Parathyroid adenoma (tissue), 2 donors: ENCODE results near the gene CCDC57.

Experiments
- H2AFZ ChIP-seq: fragments of 300-600 bp; sonication (generic); one replicate; pipeline ENCODE4 v1.7.0; 2017; ENCODE audit warnings: antibody characterized with exemption, mild to moderate bottlenecking
- H3K27ac ChIP-seq: fragments of 300-600 bp; sonication (generic); one replicate; pipeline ENCODE4 v1.7.0; 2017
- H3K27me3 ChIP-seq: fragments of 300-600 bp; sonication (generic); one replicate; pipeline ENCODE4 v1.7.0; 2017; ENCODE audit warnings: low read length; ENCODE audit not compliant: control insufficient read depth, insufficient read depth
- H3K36me3 ChIP-seq: fragments of 300-600 bp; sonication (generic); one replicate; pipeline ENCODE4 v1.7.0; 2017; ENCODE audit warnings: low read length; ENCODE audit not compliant: control insufficient read depth, insufficient read depth
- H3K4me1 ChIP-seq: fragments of 300-600 bp; sonication (generic); one replicate; pipeline ENCODE4 v1.7.0; 2017; ENCODE audit warnings: control low read depth
- H3K4me2 ChIP-seq: fragments of 300-600 bp; sonication (generic); one replicate; pipeline ENCODE4 v1.7.0; 2017; ENCODE audit warnings: low read length
- H3K4me3 ChIP-seq: fragments of 300-600 bp; sonication (generic); one replicate; pipeline ENCODE4 v1.7.0; 2017; ENCODE audit warnings: low read depth, low read length
- H3K79me2 ChIP-seq: fragments of 300-600 bp; sonication (generic); one replicate; pipeline ENCODE4 v1.7.0; 2017; ENCODE audit warnings: control low read depth
- H3K9ac ChIP-seq: fragments of 300-600 bp; sonication (generic); one replicate; pipeline ENCODE4 v1.7.0; 2017; ENCODE audit warnings: mild to moderate bottlenecking
- H3K9me3 ChIP-seq: fragments of 300-600 bp; sonication (generic); one replicate; pipeline ENCODE4 v1.7.0; 2017; ENCODE audit warnings: low read length; ENCODE audit not compliant: control insufficient read depth
- TF ChIP-seq, protein P1 (sequence below): fragments of 300-600 bp; sonication (generic); IDR thresholded peaks from one replicate; pipeline ENCODE4 v1.7.0; 2017; ENCODE audit warnings: antibody characterized with exemption, mild to moderate bottlenecking
- donor health status: primary hyperparathyroidism.

Gene CCDC57

DNA sequence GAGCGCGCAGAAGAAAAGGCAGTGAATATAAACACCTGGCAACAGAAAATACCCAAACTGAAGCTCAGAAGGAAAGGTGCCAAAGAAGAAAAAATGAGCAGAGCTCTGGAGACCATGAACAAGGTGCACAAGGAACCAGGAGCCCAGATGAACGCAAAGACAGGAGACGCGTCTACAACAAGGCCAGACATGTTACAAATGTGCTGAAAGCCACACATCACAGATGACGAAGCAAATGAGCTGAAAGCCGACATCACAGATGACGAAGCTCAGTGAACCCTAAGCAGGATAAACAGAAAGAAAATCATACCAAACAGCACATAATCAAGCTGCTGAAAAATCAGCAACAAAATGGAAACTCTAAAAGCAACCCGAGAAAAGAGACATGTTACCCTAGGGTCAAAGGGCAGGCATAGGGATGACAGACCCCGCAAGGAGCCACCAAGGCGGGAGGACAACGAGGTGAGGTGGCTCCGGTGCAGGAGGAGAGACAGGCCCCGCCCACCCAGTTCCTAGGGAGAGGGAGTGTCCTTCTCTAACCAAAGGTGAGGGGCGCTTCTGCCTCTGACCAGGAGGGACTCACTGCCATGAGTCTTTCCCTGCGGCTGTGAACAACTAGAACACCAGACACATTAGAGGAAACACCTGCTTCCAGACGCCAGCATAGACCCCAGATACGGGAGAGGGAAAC, 39.1 kb downstream of the CCDC57 start:
- TF ChIP-seq, protein P1, sequence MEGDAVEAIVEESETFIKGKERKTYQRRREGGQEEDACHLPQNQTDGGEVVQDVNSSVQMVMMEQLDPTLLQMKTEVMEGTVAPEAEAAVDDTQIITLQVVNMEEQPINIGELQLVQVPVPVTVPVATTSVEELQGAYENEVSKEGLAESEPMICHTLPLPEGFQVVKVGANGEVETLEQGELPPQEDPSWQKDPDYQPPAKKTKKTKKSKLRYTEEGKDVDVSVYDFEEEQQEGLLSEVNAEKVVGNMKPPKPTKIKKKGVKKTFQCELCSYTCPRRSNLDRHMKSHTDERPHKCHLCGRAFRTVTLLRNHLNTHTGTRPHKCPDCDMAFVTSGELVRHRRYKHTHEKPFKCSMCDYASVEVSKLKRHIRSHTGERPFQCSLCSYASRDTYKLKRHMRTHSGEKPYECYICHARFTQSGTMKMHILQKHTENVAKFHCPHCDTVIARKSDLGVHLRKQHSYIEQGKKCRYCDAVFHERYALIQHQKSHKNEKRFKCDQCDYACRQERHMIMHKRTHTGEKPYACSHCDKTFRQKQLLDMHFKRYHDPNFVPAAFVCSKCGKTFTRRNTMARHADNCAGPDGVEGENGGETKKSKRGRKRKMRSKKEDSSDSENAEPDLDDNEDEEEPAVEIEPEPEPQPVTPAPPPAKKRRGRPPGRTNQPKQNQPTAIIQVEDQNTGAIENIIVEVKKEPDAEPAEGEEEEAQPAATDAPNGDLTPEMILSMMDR = no peak
- Histone ChIP-seq H3K4me3 (no peak overlapping the region), H3K36me3 (no peaks in the 10 kb centered on the region)

DNA sequence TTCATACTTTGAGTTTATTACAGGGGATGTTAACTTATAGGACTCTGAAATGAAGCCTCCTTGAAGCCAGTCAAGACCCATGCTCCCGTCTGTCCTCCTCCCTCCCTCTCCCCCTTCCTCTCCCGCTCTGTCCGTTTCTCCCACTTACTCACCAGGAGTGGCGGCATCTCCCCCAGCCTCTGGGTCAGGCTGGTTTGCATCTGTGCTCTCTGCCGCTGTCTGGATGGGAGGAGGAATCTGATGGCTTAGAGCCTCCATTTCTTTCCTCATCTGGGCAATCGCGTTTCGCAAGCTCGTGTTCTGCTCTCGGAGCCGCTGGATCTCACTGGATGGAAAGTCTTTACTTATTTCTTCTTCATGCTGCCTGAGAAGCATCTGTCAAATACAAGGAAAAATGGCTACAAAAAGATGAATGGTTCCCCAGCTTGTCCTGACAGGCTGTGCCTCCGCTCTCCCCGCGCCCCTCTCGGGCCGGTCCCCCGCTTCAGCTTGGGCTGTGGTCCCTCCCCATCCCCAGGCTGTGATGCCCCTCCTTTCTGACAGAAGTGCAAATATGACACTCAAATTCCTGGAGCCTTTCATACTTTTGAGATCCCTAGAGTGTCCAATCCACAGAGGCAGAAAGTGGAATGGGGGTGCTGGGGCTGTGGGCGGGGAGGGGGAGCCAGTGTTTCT, 40.0 kb downstream of the CCDC57 start:
- H3K79me2 ChIP-seq = peaks cover 3% of the 10 kb centered on the region
- peaks cover 42% of the 10 kb centered on the region for H3K4me1 ChIP-seq
- no peak overlapping the region for H3K9ac ChIP-seq
- no peak overlapping the region for H3K27ac ChIP-seq
- H3K9me3 ChIP-seq = no peaks in the 10 kb centered on the region
- no peaks in the 10 kb centered on the region for H3K27me3 ChIP-seq
- TF ChIP-seq, protein P1 = no peak
- no peak overlapping the region for H3K4me2 ChIP-seq
- H2AFZ ChIP-seq = no peak overlapping the region
- no peak overlapping the region for H3K4me3 ChIP-seq
- H3K36me3 ChIP-seq = no peaks in the 10 kb centered on the region

More for the DNA sequence above, 39.1 kb downstream of the CCDC57 start:
- Histone ChIP-seq H3K27ac (peak overlapping the region; percentile 68), H3K4me1 (peaks cover 51% of the 10 kb centered on the region), H3K9ac (no peak overlapping the region), H3K27me3 (no peaks in the 10 kb centered on the region), H2AFZ (peak overlapping the region; percentile 59), H3K9me3 (no peaks in the 10 kb centered on the region), H3K4me2 (no peak overlapping the region), H3K79me2 (peaks cover 3% of the 10 kb centered on the region)

DNA sequence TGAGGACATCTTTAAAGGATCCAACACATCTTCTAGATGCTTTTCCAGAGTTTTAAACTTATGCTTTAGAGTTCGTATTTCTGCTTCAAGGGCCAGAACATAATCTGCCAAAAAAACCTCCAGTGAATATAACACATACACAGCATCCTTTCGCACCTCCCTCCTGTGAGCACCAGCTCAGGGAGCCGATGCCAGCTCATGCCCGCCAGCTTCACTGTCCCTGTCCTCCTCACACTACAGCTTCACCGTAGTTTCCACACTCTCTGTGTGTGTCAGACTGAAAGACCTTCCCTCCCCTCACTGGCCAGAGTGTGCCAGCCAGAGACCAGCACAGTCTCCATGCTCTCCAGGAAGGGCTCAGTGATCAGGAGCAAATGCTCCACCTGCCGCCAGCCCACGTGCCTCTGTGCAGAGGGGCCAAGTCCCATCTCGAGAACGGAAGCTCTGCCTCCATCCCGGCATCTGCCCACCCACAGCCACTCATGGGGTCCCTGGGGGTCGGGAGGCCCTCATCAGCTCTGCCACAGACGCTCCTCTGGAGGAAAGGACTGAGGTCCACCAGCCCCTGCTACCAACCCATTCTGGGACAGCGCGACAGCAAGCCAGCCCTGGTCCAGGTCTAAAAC, 40.8 kb downstream of the CCDC57 start:
- H3K27me3 ChIP-seq = no peaks in the 10 kb centered on the region
- peaks cover 36% of the 10 kb centered on the region for H3K4me1 ChIP-seq
- no peaks in the 10 kb centered on the region for H3K9me3 ChIP-seq
- no peak overlapping the region for H3K9ac ChIP-seq
- H3K79me2 ChIP-seq = peaks cover 3% of the 10 kb centered on the region
- TF ChIP-seq, protein P1 = no peak
- H2AFZ ChIP-seq = no peak overlapping the region
- H3K4me3 ChIP-seq = no peak overlapping the region
- no peaks in the 10 kb centered on the region for H3K36me3 ChIP-seq
- H3K4me2 ChIP-seq = no peak overlapping the region
- H3K27ac ChIP-seq = no peak overlapping the region

DNA sequence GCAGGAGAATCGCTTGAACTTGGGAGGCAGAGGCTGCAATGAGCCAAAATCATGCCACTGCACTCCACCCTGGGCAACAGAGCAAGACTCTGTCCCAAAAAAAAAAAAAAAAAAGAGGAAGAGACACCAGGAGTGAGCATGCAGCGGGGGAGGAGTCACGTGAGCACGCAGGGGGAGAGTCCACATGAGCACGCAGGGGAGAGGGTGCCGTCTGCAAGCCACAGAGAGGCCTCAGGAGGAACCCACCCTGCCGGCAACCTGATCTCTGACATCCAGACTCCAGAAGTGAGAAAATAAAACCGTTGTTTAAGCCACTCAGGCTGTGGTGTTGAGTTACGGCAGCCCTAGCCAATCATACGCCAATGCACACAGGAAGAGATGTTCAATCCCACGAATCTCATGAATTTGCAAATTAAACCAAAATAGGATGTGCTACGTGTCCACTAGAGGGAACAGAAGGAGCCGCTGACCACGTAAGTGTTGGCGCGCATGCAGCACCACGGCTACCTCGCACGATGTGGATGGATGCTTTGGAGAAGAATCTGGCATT, 42.2 kb downstream of the CCDC57 start:
- H3K79me2 ChIP-seq = peaks cover 5% of the 10 kb centered on the region
- TF ChIP-seq, protein P1 = no peak
- H2AFZ ChIP-seq = no peak overlapping the region
- no peak overlapping the region for H3K9ac ChIP-seq
- H3K4me2 ChIP-seq = no peak overlapping the region
- H3K27me3 ChIP-seq = no peaks in the 10 kb centered on the region
- H3K4me3 ChIP-seq = no peak overlapping the region
- no peaks in the 10 kb centered on the region for H3K36me3 ChIP-seq
- no peaks in the 10 kb centered on the region for H3K9me3 ChIP-seq
- no peak overlapping the region for H3K27ac ChIP-seq
- H3K4me1 ChIP-seq = peaks cover 24% of the 10 kb centered on the region
